ENCODE results near the gene ADAMTS8.

Gene ADAMTS8

DNA sequence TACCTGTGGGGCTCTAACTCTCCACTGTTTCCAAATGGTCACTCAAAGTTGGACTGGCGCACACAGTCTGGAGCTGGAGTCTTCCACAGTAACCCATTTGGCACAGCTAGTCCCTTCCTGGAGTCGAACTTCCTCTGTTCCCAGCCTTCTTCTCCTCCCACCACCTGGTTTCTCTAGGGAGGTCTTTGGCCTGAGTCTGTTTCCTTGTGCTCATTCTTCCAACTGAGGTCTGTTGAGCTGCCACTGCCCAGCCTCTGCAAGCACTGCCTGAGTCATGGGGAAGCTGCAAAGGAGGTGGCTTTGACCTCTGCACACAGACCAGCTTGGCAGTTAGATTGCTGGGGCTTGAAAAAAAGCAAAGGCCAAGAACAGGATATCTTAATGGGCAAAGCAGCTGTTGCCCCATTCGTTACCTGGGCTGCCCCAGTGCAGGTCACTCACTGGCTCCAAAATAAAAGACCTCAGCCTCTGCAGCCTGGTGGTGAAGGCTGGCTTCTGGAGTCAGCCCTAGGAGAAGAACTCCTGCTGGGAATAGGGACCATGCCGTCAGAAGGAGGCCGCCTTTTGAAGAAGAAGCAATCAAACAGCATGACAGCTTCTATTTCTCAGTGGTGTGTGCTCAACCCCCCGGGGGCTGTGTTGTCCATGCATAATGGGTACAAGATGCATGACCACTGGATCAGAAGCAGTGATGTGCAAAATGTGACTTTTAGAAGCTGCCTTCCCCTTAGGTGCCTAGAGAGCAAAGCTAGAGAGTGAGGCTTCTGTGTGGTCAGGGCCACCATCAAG is 23.0 kb upstream of the ADAMTS8 start:
- Histone ChIP-seq H2BK5ac (ENCODE audit: low read length) (no peak overlapping the region), H3K79me1 (ENCODE audit: low read length) (no peaks in the 10 kb centered on the region), H3K9ac (ENCODE audit: low read length) (no peak overlapping the region), H3K27ac (ENCODE audit: low read depth, low read length) (no peak overlapping the region), H2AK5ac (ENCODE audit: low read length) (no peak overlapping the region), H3K56ac (ENCODE audit: low read length) (no peak overlapping the region), H3K4me1 (ENCODE audit: control insufficient read depth, low read depth, low read length) (peaks cover 7% of the 10 kb centered on the region), H3K36me3 (ENCODE audit: control insufficient read depth, insufficient read depth, low read length) (no peaks in the 10 kb centered on the region), H3K23ac (ENCODE audit: low read length) (no peak overlapping the region), H2BK15ac (replicated peaks; ENCODE audit: low read depth) (no peak overlapping the region), H3K4ac (ENCODE audit: low read depth, low read length) (no peak overlapping the region), H2BK120ac (ENCODE audit: low read depth, low read length) (no peak overlapping the region), H4K8ac (ENCODE audit: low read depth, low read length) (no peak overlapping the region), H3K4me3 (ENCODE audit: low read length) (no peak overlapping the region), H3K27me3 (ENCODE audit: insufficient read depth, low read length, poor library complexity) (no peaks in the 10 kb centered on the region), H3K18ac (ENCODE audit: low read length) (no peak overlapping the region), H4K5ac (ENCODE audit: low read length) (no peak overlapping the region), H3K4me2 (ENCODE audit: low read length) (no peak overlapping the region), H3K79me2 (ENCODE audit: control insufficient read depth, insufficient read depth, low read length) (no peaks in the 10 kb centered on the region)
- DNase-seq, result no peak
- no CpG with 5 or more reads among the region's 6 CpGs for WGBS (ENCODE audit: extremely low coverage, insufficient coverage, low lambda C conversion rate)

DNA sequence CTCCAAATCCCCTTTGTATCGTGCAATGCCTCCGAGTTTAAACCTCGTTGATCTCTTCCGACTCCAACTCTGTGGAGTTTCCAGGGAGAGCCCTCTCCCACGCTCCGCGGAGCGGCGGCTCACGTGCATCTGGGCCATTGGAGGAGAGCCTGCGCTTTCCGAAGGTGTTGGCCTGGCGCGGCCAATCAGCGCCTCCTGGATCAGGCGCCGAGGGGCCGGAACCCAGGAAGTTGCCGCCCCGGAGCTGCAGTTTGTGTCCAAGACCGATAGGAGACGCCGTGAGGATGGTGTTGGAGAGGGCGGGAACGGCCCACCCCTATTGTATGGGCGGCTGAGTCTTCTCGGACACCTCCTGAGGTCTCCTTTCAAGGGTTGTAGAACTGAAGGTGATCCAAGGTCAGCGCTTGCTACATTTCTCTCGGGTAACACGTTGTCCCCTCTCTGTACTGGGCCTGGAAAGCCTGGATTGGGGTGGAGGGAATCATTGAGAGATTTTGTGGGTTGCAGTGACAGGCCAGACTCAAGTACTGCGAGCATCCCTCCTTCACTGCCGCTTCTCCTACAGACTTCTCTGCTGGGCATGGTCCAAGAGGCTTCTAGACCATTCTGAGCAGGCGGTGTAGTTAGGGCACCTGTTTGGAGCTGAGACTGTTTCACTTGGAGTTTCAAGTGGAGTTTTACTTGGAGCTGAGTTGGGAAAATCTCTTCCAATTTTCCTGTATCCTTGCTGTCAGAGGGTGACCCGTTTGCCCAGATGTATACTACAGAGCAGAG is 21.8 kb upstream of the ADAMTS8 start:
- DNase-seq, result peak; percentile 95

GRCh38 chr11:130449310-130449990 is 21.0 kb upstream of the ADAMTS8 start:
- Histone ChIP-seq H4K5ac (ENCODE audit: low read length) (no peak overlapping the region), H3K9ac (ENCODE audit: low read length) (peak overlapping the region; percentile 70), H3K56ac (ENCODE audit: low read length) (peak overlapping the region; percentile 69), H3K4me3 (ENCODE audit: low read length) (peak overlapping the region; percentile 32), H4K8ac (ENCODE audit: low read depth, low read length) (no peak overlapping the region), H3K36me3 (ENCODE audit: control insufficient read depth, insufficient read depth, low read length) (no peaks in the 10 kb centered on the region), H3K27me3 (ENCODE audit: insufficient read depth, low read length, poor library complexity) (no peaks in the 10 kb centered on the region), H3K4me1 (ENCODE audit: control insufficient read depth, low read depth, low read length) (peaks cover 7% of the 10 kb centered on the region), H3K4me2 (ENCODE audit: low read length) (peak overlapping the region; percentile 94), H2BK120ac (ENCODE audit: low read depth, low read length) (no peak overlapping the region), H3K18ac (ENCODE audit: low read length) (no peak overlapping the region), H3K79me2 (ENCODE audit: control insufficient read depth, insufficient read depth, low read length) (no peaks in the 10 kb centered on the region), H2BK15ac (replicated peaks; ENCODE audit: low read depth) (no peak overlapping the region), H3K27ac (ENCODE audit: low read depth, low read length) (no peak overlapping the region), H3K4ac (ENCODE audit: low read depth, low read length) (no peak overlapping the region), H3K23ac (ENCODE audit: low read length) (peak overlapping the region; percentile 3), H2BK5ac (ENCODE audit: low read length) (no peak overlapping the region), H3K79me1 (ENCODE audit: low read length) (no peaks in the 10 kb centered on the region), H2AK5ac (ENCODE audit: low read length) (no peak overlapping the region)
- WGBS (ENCODE audit: extremely low coverage, insufficient coverage, low lambda C conversion rate), result no CpG with 5 or more reads among the region's 64 CpGs
- DNase-seq, result no peak

More for the DNA sequence above, 21.8 kb upstream of the ADAMTS8 start:
- WGBS (ENCODE audit: extremely low coverage, insufficient coverage, low lambda C conversion rate), result no CpG with 5 or more reads among the region's 34 CpGs
- Histone ChIP-seq H3K4me3 (ENCODE audit: low read length) (peak overlapping the region; percentile 23), H3K27me3 (ENCODE audit: insufficient read depth, low read length, poor library complexity) (no peaks in the 10 kb centered on the region), H3K4me2 (ENCODE audit: low read length) (peak overlapping the region; percentile 94), H3K56ac (ENCODE audit: low read length) (peak overlapping the region; percentile 1), H2BK15ac (replicated peaks; ENCODE audit: low read depth) (no peak overlapping the region), H4K5ac (ENCODE audit: low read length) (no peak overlapping the region), H3K79me1 (ENCODE audit: low read length) (no peaks in the 10 kb centered on the region), H3K4ac (ENCODE audit: low read depth, low read length) (no peak overlapping the region), H3K79me2 (ENCODE audit: control insufficient read depth, insufficient read depth, low read length) (no peaks in the 10 kb centered on the region), H3K4me1 (ENCODE audit: control insufficient read depth, low read depth, low read length) (peaks cover 7% of the 10 kb centered on the region), H3K36me3 (ENCODE audit: control insufficient read depth, insufficient read depth, low read length) (no peaks in the 10 kb centered on the region), H3K27ac (ENCODE audit: low read depth, low read length) (no peak overlapping the region), H3K18ac (ENCODE audit: low read length) (no peak overlapping the region), H4K8ac (ENCODE audit: low read depth, low read length) (no peak overlapping the region), H3K9ac (ENCODE audit: low read length) (peak overlapping the region; percentile 23), H2BK5ac (ENCODE audit: low read length) (no peak overlapping the region), H2AK5ac (ENCODE audit: low read length) (no peak overlapping the region), H2BK120ac (ENCODE audit: low read depth, low read length) (no peak overlapping the region), H3K23ac (ENCODE audit: low read length) (peak overlapping the region; percentile 3)

DNA sequence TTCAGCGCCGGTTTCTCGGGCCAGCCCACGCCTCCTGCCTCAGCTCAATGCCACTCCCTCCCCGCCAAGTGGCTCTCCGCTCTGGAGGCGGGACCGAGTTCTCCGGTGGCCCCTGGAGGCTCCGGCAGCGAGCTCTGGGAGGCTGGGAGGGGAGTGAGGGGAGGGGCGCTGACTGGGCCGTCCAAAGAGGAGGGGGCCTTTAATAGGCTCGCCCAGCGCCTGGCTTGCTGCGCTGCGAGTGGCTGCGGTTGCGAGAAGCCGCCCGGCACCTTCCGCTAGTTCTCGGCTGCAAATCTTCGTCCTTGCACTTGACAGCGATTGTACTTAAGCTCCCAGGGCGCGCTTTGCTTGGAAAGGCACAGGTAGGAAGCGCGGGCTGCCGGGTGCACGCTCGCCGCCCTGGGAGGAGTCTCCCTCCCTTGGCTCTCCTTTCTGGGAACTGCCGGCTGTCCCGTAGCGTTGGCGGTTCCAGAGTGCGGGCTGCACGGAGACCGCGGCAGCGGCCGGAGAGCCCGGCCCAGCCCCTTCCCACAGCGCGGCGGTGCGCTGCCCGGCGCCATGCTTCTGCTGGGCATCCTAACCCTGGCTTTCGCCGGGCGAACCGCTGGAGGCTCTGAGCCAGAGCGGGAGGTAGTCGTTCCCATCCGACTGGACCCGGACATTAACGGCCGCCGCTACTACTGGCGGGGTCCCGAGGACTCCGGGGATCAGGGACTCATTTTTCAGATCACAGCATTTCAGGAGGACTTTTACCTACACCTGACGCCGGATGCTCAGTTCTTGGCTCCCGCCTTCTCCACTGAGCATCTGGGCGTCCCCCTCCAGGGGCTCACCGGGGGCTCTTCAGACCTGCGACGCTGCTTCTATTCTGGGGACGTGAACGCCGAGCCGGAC is 20.3 kb upstream of the ADAMTS8 start, which contains the start of gene ADAMTS15:
ADAMTS15 (plus strand) TSS at position 230 of the 894 bp plus-strand sequence; CDS start at position 559, 329 bp downstream.
- peak within 1 kb of the TSS; percentile 71 for H3K56ac ChIP-seq (ENCODE audit: low read length)
- WGBS (ENCODE audit: extremely low coverage, insufficient coverage, low lambda C conversion rate), result no CpG with 5 or more reads among the region's 75 CpGs
- no peaks in the 10 kb centered on the region for H3K27me3 ChIP-seq (ENCODE audit: insufficient read depth, low read length, poor library complexity)
- H3K4ac ChIP-seq (ENCODE audit: low read depth, low read length), result no peak within 1 kb of the TSS
- peaks cover 7% of the 10 kb centered on the region for H3K4me1 ChIP-seq (ENCODE audit: control insufficient read depth, low read depth, low read length)
- peak within 1 kb of the TSS; percentile 70 for H3K9ac ChIP-seq (ENCODE audit: low read length)
- no peak within 1 kb of the TSS for H4K5ac ChIP-seq (ENCODE audit: low read length)
- no peaks in the 10 kb centered on the region for H3K36me3 ChIP-seq (ENCODE audit: control insufficient read depth, insufficient read depth, low read length)
- peak within 1 kb of the TSS; percentile 94 for H3K4me2 ChIP-seq (ENCODE audit: low read length)
- no peak within 1 kb of the TSS for H3K27ac ChIP-seq (ENCODE audit: low read depth, low read length)
- no peak within 1 kb of the TSS for H3K18ac ChIP-seq (ENCODE audit: low read length)
- no peaks in the 10 kb centered on the region for H3K79me1 ChIP-seq (ENCODE audit: low read length)
- no peak within 1 kb of the TSS for H2BK5ac ChIP-seq (ENCODE audit: low read length)
- H3K23ac ChIP-seq (ENCODE audit: low read length), result no peak within 1 kb of the TSS
- DNase-seq, result peak; percentile 97
- H4K8ac ChIP-seq (ENCODE audit: low read depth, low read length), result no peak within 1 kb of the TSS
- peak within 1 kb of the TSS; percentile 32 for H3K4me3 ChIP-seq (ENCODE audit: low read length)
- H2BK15ac ChIP-seq (replicated peaks; ENCODE audit: low read depth), result no peak within 1 kb of the TSS
- H3K79me2 ChIP-seq (ENCODE audit: control insufficient read depth, insufficient read depth, low read length), result no peaks in the 10 kb centered on the region
- no peak within 1 kb of the TSS for H2AK5ac ChIP-seq (ENCODE audit: low read length)
- H2BK120ac ChIP-seq (ENCODE audit: low read depth, low read length), result no peak within 1 kb of the TSS

- Histone ChIP-seq H2BK15ac (replicated peaks; ENCODE audit: low read depth) (no peak overlapping the region), H3K79me1 (ENCODE audit: low read length) (no peaks in the 10 kb centered on the region)
- no CpG with 5 or more reads among the region's 11 CpGs for WGBS (ENCODE audit: extremely low coverage, insufficient coverage, low lambda C conversion rate)
Measured at GRCh38 chr11:130448039-130448415, 19.6 kb upstream of the ADAMTS8 start.

More at GRCh38 chr11:130448039-130448415, 19.6 kb upstream of the ADAMTS8 start:
- Histone ChIP-seq H3K4ac (ENCODE audit: low read depth, low read length) (no peak overlapping the region), H3K4me2 (ENCODE audit: low read length) (peak overlapping the region; percentile 83), H3K56ac (ENCODE audit: low read length) (peak overlapping the region; percentile 71), H3K27me3 (ENCODE audit: insufficient read depth, low read length, poor library complexity) (no peaks in the 10 kb centered on the region), H3K23ac (ENCODE audit: low read length) (no peak overlapping the region), H3K36me3 (ENCODE audit: control insufficient read depth, insufficient read depth, low read length) (no peaks in the 10 kb centered on the region), H3K4me3 (ENCODE audit: low read length) (no peak overlapping the region), H4K5ac (ENCODE audit: low read length) (no peak overlapping the region), H3K18ac (ENCODE audit: low read length) (no peak overlapping the region), H3K79me2 (ENCODE audit: control insufficient read depth, insufficient read depth, low read length) (no peaks in the 10 kb centered on the region), H3K4me1 (ENCODE audit: control insufficient read depth, low read depth, low read length) (peaks cover 7% of the 10 kb centered on the region), H2BK120ac (ENCODE audit: low read depth, low read length) (no peak overlapping the region), H4K8ac (ENCODE audit: low read depth, low read length) (no peak overlapping the region), H3K27ac (ENCODE audit: low read depth, low read length) (no peak overlapping the region), H3K9ac (ENCODE audit: low read length) (peak overlapping the region; percentile 41), H2AK5ac (ENCODE audit: low read length) (no peak overlapping the region), H2BK5ac (ENCODE audit: low read length) (no peak overlapping the region)
- DNase-seq, result no peak

Measured in mesendoderm (in vitro differentiated cells).